DND-41 (cell line): ENCODE results near the gene C11orf68.
A peak's percentile ranks its signal among the peaks of the same experiment; 100 is the strongest.

Experiments used
- ATAC-seq: fragments of 200-7000 bp; cut with Tn5 transposase; 3 replicates; pipeline ENCODE4 v1.9.1; 2021; ENCODE audit warnings: low read depth; ENCODE audit not compliant: insufficient read depth
- DNase-seq: peaks from one replicate; pipeline ENCODE4 v3.0.0-alpha.2; 2020
- H2AFZ ChIP-seq: 2 replicates; pipeline ENCODE4 v1.6.0; 2012; ENCODE audit warnings: low read depth, low read length
- H3K27ac ChIP-seq: 2 replicates; pipeline ENCODE4 v1.5.1; 2012; ENCODE audit warnings: low read length, inconsistent platforms
- H3K27me3 ChIP-seq: fragments of 200-600 bp; sonication (generic); 2 replicates; pipeline ENCODE4 v1.6.0; 2012; ENCODE audit warnings: low read length, mild to moderate bottlenecking, inconsistent platforms; ENCODE audit not compliant: insufficient read depth, poor library complexity
- H3K36me3 ChIP-seq: 2 replicates; pipeline ENCODE4 v1.5.1; 2012; ENCODE audit warnings: low read length, inconsistent platforms; ENCODE audit not compliant: insufficient read depth
- H3K4me1 ChIP-seq: 2 replicates; pipeline ENCODE4 v1.5.1; 2012; ENCODE audit warnings: mild to moderate bottlenecking, low read length; ENCODE audit not compliant: insufficient read depth
- H3K4me2 ChIP-seq: 2 replicates; pipeline ENCODE4 v1.6.0; 2012; ENCODE audit warnings: mild to moderate bottlenecking, moderate library complexity, low read length, inconsistent platforms; ENCODE audit not compliant: insufficient read depth
- H3K4me3 ChIP-seq, 2 experiments: fragments of 200-600 bp in 1 of 2; shearing (Covaris generic) in 1 of 2; 2 replicates each; pipeline ENCODE4 v1.5.1; 2012 to 2016; ENCODE audit warnings: inconsistent platforms in 2 of 2, low read length in 2 of 2, mild to moderate bottlenecking in 2 of 2, low read depth in 1 of 2, moderate library complexity in 1 of 2
- H3K79me2 ChIP-seq: 2 replicates; pipeline ENCODE4 v1.6.0; 2012; ENCODE audit warnings: low read length, inconsistent platforms; ENCODE audit not compliant: insufficient read depth
- H3K9ac ChIP-seq: 2 replicates; pipeline ENCODE4 v1.6.0; 2012; ENCODE audit warnings: low read depth, mild to moderate bottlenecking, inconsistent platforms, low read length, moderate library complexity
- H3K9me3 ChIP-seq: 2 replicates; pipeline ENCODE4 v1.5.1; 2012; ENCODE audit warnings: low read length, moderate library complexity, mild to moderate bottlenecking, inconsistent platforms; ENCODE audit not compliant: insufficient read depth, severe bottlenecking
- H4K20me1 ChIP-seq: 2 replicates; pipeline ENCODE4 v1.6.0; 2012; ENCODE audit warnings: low read length; ENCODE audit not compliant: insufficient read depth
- CTCF ChIP-seq: IDR thresholded peaks from 2 replicates; pipeline ENCODE4 v1.5.1; 2012; ENCODE audit warnings: borderline replicate concordance, low read length, moderate library complexity, mild to moderate bottlenecking; ENCODE audit not compliant: poor library complexity, severe bottlenecking; ENCODE audit errors: extremely low read depth
- EZH2 ChIP-seq: IDR thresholded peaks from 3 replicates; pipeline ENCODE4 v1.6.1; 2012; ENCODE audit warnings: borderline replicate concordance, low read depth, mild to moderate bottlenecking, moderate library complexity, low read length, inconsistent platforms; ENCODE audit not compliant: severe bottlenecking

C11orf68 gene

GRCh38 chr11:65932558-65932919 lies 13.7 kb upstream of the C11orf68 start:
- DNase-seq (no peak), ATAC-seq (no peak)
- Histone ChIP-seq H3K4me3 (no peak overlapping the region), H3K9ac (no peak overlapping the region), H3K79me2 (no peaks in the 10 kb centered on the region), H3K4me2 (no peak overlapping the region), H2AFZ (0 out of 2 replicates have a peak overlapping the region, but pooled peaks have one; percentile 47), H3K36me3 (no peaks in the 10 kb centered on the region), H3K27me3 (peaks cover 3% of the 10 kb centered on the region), H3K4me1 (peaks cover 23% of the 10 kb centered on the region), H4K20me1 (no peaks in the 10 kb centered on the region), H3K27ac (no peak overlapping the region), H3K9me3 (no peaks in the 10 kb centered on the region)
- TF ChIP-seq EZH2 (no peak), CTCF (no peak)

- peaks cover 29% of the 10 kb centered on the region for H3K4me1 ChIP-seq
- 0 out of 2 replicates have a peak overlapping the region, but pooled peaks have one; percentile 47 for H2AFZ ChIP-seq
- no peaks in the 10 kb centered on the region for H3K27me3 ChIP-seq
- DNase-seq = no peak
- no peak overlapping the region for H3K4me3 ChIP-seq
- H3K36me3 ChIP-seq = no peaks in the 10 kb centered on the region
- no peaks in the 10 kb centered on the region for H3K79me2 ChIP-seq
- ATAC-seq = no peak
- H3K27ac ChIP-seq = no peak overlapping the region
- H4K20me1 ChIP-seq = no peaks in the 10 kb centered on the region
- H3K9me3 ChIP-seq = no peaks in the 10 kb centered on the region
- peak; percentile 31 for TF ChIP-seq CTCF
- TF ChIP-seq EZH2 = no peak
- H3K4me2 ChIP-seq = no peak overlapping the region
- H3K9ac ChIP-seq = no peak overlapping the region
Measured at GRCh38 chr11:65931773-65932557, 13.1 kb upstream of the C11orf68 start.

GRCh38 chr11:65928667-65929066 lies 9.8 kb upstream of the C11orf68 start:
- TF ChIP-seq EZH2 (no peak), CTCF (no peak)
- Histone ChIP-seq H4K20me1 (no peaks in the 10 kb centered on the region), H3K27ac (peak overlapping the region; percentile 90), H3K4me3 (peak overlapping the region in 1 of 2 experiments; percentile 49; a peak in 1 of 4 replicates), H3K4me1 (peaks cover 30% of the 10 kb centered on the region), H3K27me3 (no peaks in the 10 kb centered on the region), H3K79me2 (no peaks in the 10 kb centered on the region), H3K4me2 (peak overlapping the region; percentile 65), H3K9me3 (no peaks in the 10 kb centered on the region), H2AFZ (peak overlapping the region; percentile 82), H3K9ac (peak overlapping the region; percentile 59), H3K36me3 (no peaks in the 10 kb centered on the region)
- DNase-seq = no peak
- no peak for ATAC-seq
